OCI-M1 (cell line): ENCODE measurements around the gene ZNG1E.
"Not testable (repeated sequence)": the region's sequence is repeated elsewhere in the genome, so short reads cannot be mapped to it uniquely, and the experiment has no call there.

ENCODE experiments used
- DNase-seq: peaks from one replicate; lab custom pipeline; 2025; lab: John Stamatoyannopoulos, UW

ZNG1E gene

GRCh38 chr9:65675589-65676021, at the start of gene ZNG1E:
Gene ZNG1E, plus strand, starts transcription at chr9:65675928. Its CDS starts 49 bp downstream, at chr9:65675977.
- not testable (repeated sequence) for DNase-seq

GRCh38 chr9:65673579-65673978, 2.1 kb upstream of the ZNG1E start:
- DNase-seq = not testable (repeated sequence)

- DNase-seq = not testable (repeated sequence)
These were observed 710 bp upstream of the ZNG1E start for GRCh38 chr9:65675018-65675417.

- DNase-seq = not testable (repeated sequence)
These were observed 661 bp downstream of the ZNG1E start for GRCh38 chr9:65676389-65676788.

GRCh38 chr9:65678533-65678932, 2.8 kb downstream of the ZNG1E start:
- not testable (repeated sequence) for DNase-seq

- not testable (repeated sequence) for DNase-seq
These were observed 27.8 kb downstream of the ZNG1E start for GRCh38 chr9:65703550-65703949.

- DNase-seq = not testable (repeated sequence)
These were observed 38.7 kb downstream of the ZNG1E start for GRCh38 chr9:65714445-65714844.

- not testable (repeated sequence) for DNase-seq
These were observed 61.4 kb downstream of the ZNG1E start, which contains the start of gene FOXD4L4 for GRCh38 chr9:65737096-65737564. Gene FOXD4L4, plus strand, starts transcription at chr9:65737146. Its CDS starts 0 bp downstream, at chr9:65737146.

GRCh38 chr9:65738133-65738532, 62.4 kb downstream of the ZNG1E start:
- not testable (repeated sequence) for DNase-seq
